Osteoblast (primary cell): Measurements from ENCODE around the gene GPR158. TPM values are rescaled to one million over a fixed set of nuclear protein-coding genes. Genes with fewer than 3 reads are reported as not detected.

Source experiments
- DNase-seq: peaks from one replicate; pipeline ENCODE4 v3.0.0; 2011; ENCODE audit warnings: low spot score, mixed read lengths; ENCODE audit not compliant: insufficient read length; ENCODE audit errors: missing footprints
- H2AFZ ChIP-seq: 2 replicates; pipeline ENCODE4 v1.6.0; 2011; ENCODE audit warnings: mild to moderate bottlenecking, low read length
- H3K27ac ChIP-seq: 2 replicates; pipeline ENCODE4 v1.5.1; 2011; ENCODE audit warnings: mild to moderate bottlenecking, low read depth, low read length, moderate library complexity
- H3K27me3 ChIP-seq: 2 replicates; pipeline ENCODE4 v1.6.0; 2012; ENCODE audit warnings: mild to moderate bottlenecking, control low read depth, inconsistent platforms, low read length, moderate library complexity; ENCODE audit not compliant: insufficient read depth
- H3K36me3 ChIP-seq: 2 replicates; pipeline ENCODE4 v1.5.1; 2011; ENCODE audit warnings: mild to moderate bottlenecking, low read length, control low read depth, moderate library complexity; ENCODE audit not compliant: insufficient read depth
- H3K4me1 ChIP-seq: 2 replicates; pipeline ENCODE4 v1.5.1; 2011; ENCODE audit warnings: mild to moderate bottlenecking, low read length, control low read depth, moderate library complexity; ENCODE audit not compliant: insufficient read depth
- H3K4me2 ChIP-seq: 2 replicates; pipeline ENCODE4 v1.6.0; 2011; ENCODE audit warnings: mild to moderate bottlenecking, low read length; ENCODE audit not compliant: insufficient read depth
- H3K4me3 ChIP-seq: fragments of 200-600 bp; sonication (generic); 3 replicates; pipeline ENCODE4 v1.5.1; 2012; ENCODE audit warnings: mild to moderate bottlenecking, low read length, inconsistent platforms; ENCODE audit not compliant: insufficient read depth
- H3K79me2 ChIP-seq: 2 replicates; pipeline ENCODE4 v1.6.0; 2012; ENCODE audit warnings: mild to moderate bottlenecking, low read length, control low read depth, inconsistent platforms; ENCODE audit not compliant: insufficient read depth
- H3K9me3 ChIP-seq: 2 replicates; pipeline ENCODE4 v1.5.1; 2011; ENCODE audit warnings: low read depth, low read length, control low read depth
- H4K20me1 ChIP-seq: 2 replicates; pipeline ENCODE4 v1.6.0; 2012; ENCODE audit warnings: mild to moderate bottlenecking, low read length, control low read depth; ENCODE audit not compliant: insufficient read depth
- CTCF ChIP-seq: IDR thresholded peaks from 2 replicates; pipeline ENCODE4 v1.5.1; 2011; ENCODE audit warnings: mild to moderate bottlenecking, low read depth, low read length, moderate library complexity; ENCODE audit errors: extremely low read depth
- total RNA-seq: library from RNA; depleted of rRNA; stranded (reverse); fragments of >200 nt; gene quantifications from 2 replicates; pipeline ENCODE4 v1.2.3, GENCODE V29; 2012

The GPR158 gene
- total RNA-seq, 1 donor = under 0.01 TPM

- Histone ChIP-seq H3K27me3 (no peaks in the 10 kb centered on the region), H3K79me2 (no peaks in the 10 kb centered on the region), H3K27ac (no peak overlapping the region), H3K4me2 (no peak overlapping the region), H2AFZ (no peak overlapping the region), H3K4me1 (no peaks in the 10 kb centered on the region), H3K4me3 (no peak overlapping the region), H3K36me3 (no peaks in the 10 kb centered on the region), H4K20me1 (no peaks in the 10 kb centered on the region), H3K9me3 (no peaks in the 10 kb centered on the region)
- TF ChIP-seq CTCF = no peak
- DNase-seq = no peak
Measured at GRCh38 chr10:25633542-25633941, 458.7 kb downstream of the GPR158 start.

- Histone ChIP-seq H3K27me3 (no peaks in the 10 kb centered on the region), H3K79me2 (no peaks in the 10 kb centered on the region), H2AFZ (no peak overlapping the region), H3K9me3 (no peaks in the 10 kb centered on the region), H3K4me2 (no peak overlapping the region), H3K27ac (no peak overlapping the region), H3K4me3 (no peak overlapping the region), H3K36me3 (no peaks in the 10 kb centered on the region), H4K20me1 (no peaks in the 10 kb centered on the region), H3K4me1 (no peaks in the 10 kb centered on the region)
- DNase-seq = no peak
- no peak for TF ChIP-seq CTCF
Measured at GRCh38 chr10:25639646-25640045, 464.8 kb downstream of the GPR158 start.

GRCh38 chr10:25641595-25641994 lies 466.8 kb downstream of the GPR158 start:
- no peak overlapping the region for H2AFZ ChIP-seq
- no peaks in the 10 kb centered on the region for H3K79me2 ChIP-seq
- H3K27me3 ChIP-seq = no peaks in the 10 kb centered on the region
- H4K20me1 ChIP-seq = no peaks in the 10 kb centered on the region
- DNase-seq = no peak
- no peak overlapping the region for H3K4me3 ChIP-seq
- no peak for TF ChIP-seq CTCF
- no peaks in the 10 kb centered on the region for H3K36me3 ChIP-seq
- no peak overlapping the region for H3K27ac ChIP-seq
- no peak overlapping the region for H3K4me2 ChIP-seq
- H3K4me1 ChIP-seq = no peaks in the 10 kb centered on the region
- no peaks in the 10 kb centered on the region for H3K9me3 ChIP-seq

- no peaks in the 10 kb centered on the region for H3K4me1 ChIP-seq
- no peaks in the 10 kb centered on the region for H3K27me3 ChIP-seq
- H3K36me3 ChIP-seq = no peaks in the 10 kb centered on the region
- H2AFZ ChIP-seq = no peak overlapping the region
- no peaks in the 10 kb centered on the region for H3K9me3 ChIP-seq
- no peak for DNase-seq
- H3K4me3 ChIP-seq = no peak overlapping the region
- H3K27ac ChIP-seq = no peak overlapping the region
- H4K20me1 ChIP-seq = no peaks in the 10 kb centered on the region
- TF ChIP-seq CTCF = no peak
- no peak overlapping the region for H3K4me2 ChIP-seq
- H3K79me2 ChIP-seq = no peaks in the 10 kb centered on the region
Measured at GRCh38 chr10:25642721-25643120, 467.9 kb downstream of the GPR158 start.
